Spleen (tissue), 11 donors: ENCODE data around the gene LOX. TPM values are rescaled to one million over a fixed set of nuclear protein-coding genes. Genes with fewer than 3 reads are reported as not detected.

ENCODE experiments used
- DNase-seq: peaks from one replicate; pipeline ENCODE4 v3.0.0-alpha.2; 2020
- H3K27ac ChIP-seq, 8 donors: fragments of 200-600 bp; sonication (generic) in 7 of 8; 1 replicate in 4 of 8; 2 replicates in 4 of 8; pipeline versions ENCODE4 v1.5.0 to v1.8.0; 2016 to 2021; ENCODE audit warnings: inconsistent platforms in 4 of 8, mild to moderate bottlenecking in 4 of 8, moderate library complexity in 1 of 8
- H3K27me3 ChIP-seq, 7 donors: fragments of 200-600 bp; sonication (generic) in 6 of 7; replicated peaks in 1 of 7; 1 replicate in 4 of 7; 2 replicates in 3 of 7; pipeline versions ENCODE4 v1.5.0 to v1.8.0; 2016 to 2021; ENCODE audit warnings: inconsistent platforms in 3 of 7, mild to moderate bottlenecking in 1 of 7
- H3K36me3 ChIP-seq, 6 donors: fragments of 200-600 bp; sonication (generic) in 5 of 6; 1 replicate in 4 of 6; 2 replicates in 2 of 6; pipeline versions ENCODE4 v1.5.0 to v1.8.0; 2016 to 2021; ENCODE audit warnings: inconsistent platforms in 2 of 6
- H3K4me1 ChIP-seq, 6 donors: fragments of 200-600 bp; sonication (generic) in 5 of 6; 1 replicate in 3 of 6; 2 replicates in 3 of 6; pipeline versions ENCODE4 v1.5.0 to v1.8.0; 2016 to 2021; ENCODE audit warnings: inconsistent platforms in 3 of 6
- H3K4me3 ChIP-seq, 8 donors: fragments of 200-600 bp; sonication (generic) in 7 of 8; 1 replicate in 4 of 8; 2 replicates in 4 of 8; pipeline versions ENCODE4 v1.5.0 to v1.8.0; 2016 to 2021; ENCODE audit warnings: inconsistent platforms in 4 of 8, mild to moderate bottlenecking in 4 of 8, moderate library complexity in 2 of 8
- H3K9me3 ChIP-seq, 8 donors: fragments of 200-600 bp; sonication (generic) in 7 of 8; 1 replicate in 4 of 8; 2 replicates in 4 of 8; pipeline versions ENCODE4 v1.5.0 to v1.8.0; 2016 to 2021; ENCODE audit warnings: inconsistent platforms in 4 of 8
- CTCF ChIP-seq, 11 experiments: fragments of 200-600 bp in 7 of 11; fragments of 450-650 bp in 4 of 11; sonication (generic) in 4 of 11; IDR thresholded peaks in 8 of 11; conservative IDR thresholded peaks in 3 of 11; 1 replicate in 7 of 11; 2 replicates in 4 of 11; pipeline versions ENCODE4 v1.4.0 to v1.8.0; 2016 to 2021; ENCODE audit warnings: antibody characterized with exemption in 11 of 11, inconsistent platforms in 4 of 11, mild to moderate bottlenecking in 1 of 11
- POLR2A ChIP-seq, 3 donors: fragments of 450-650 bp; IDR thresholded peaks; one replicate each; pipeline ENCODE4 v1.5.1; 2017; ENCODE audit warnings: antibody characterized with exemption in 3 of 3, mild to moderate bottlenecking in 1 of 3
- POLR2AphosphoS5 ChIP-seq, 3 donors: sonication (generic); formaldehyde crosslinking; IDR thresholded peaks; one replicate each; pipeline ENCODE4 v1.5.1; 2017; ENCODE audit warnings: antibody characterized with exemption in 3 of 3
- WGBS, 5 donors: extraction: QIAGEN DNeasy Blood & Tissue Kit in 3 of 5; methylation state at CpG; one replicate each; pipeline versions ENCODE4 v1.1.5 to v1.1.7; 2013 to 2018; 5-methylcytosine and 5-hydroxymethylcytosine counted together
- intact Hi-C: fragments of 100-400 bp; cut with DNase I; formaldehyde crosslinking; loops from one replicate; pipeline ENCODE4 v1.15.0; 2023; ENCODE audit warnings: low total_unique reads
- polyA plus RNA-seq, 3 donors: library from polyadenylated mRNA; stranded (reverse); fragments of 200-250 nt; gene quantifications; one replicate each; pipeline ENCODE4 v1.2.1, GENCODE V29; 2013
- total RNA-seq, 7 donors: library from RNA; depleted of rRNA in 3 of 7; stranded (reverse); fragments of >200 nt in 3 of 7; fragmentation: NEBNext Ultra II Directional in 4 of 7; extraction: Animal tissue kit (Norgen Biotek cat#: 25700) in 4 of 7; gene quantifications; one replicate each; pipeline versions ENCODE4 v1.1.0 to v1.2.1, GENCODE V29; 2016 to 2021
- donor health status: healthy with polysubstance abuse.
- donor health status: DM: no; HTN: no; CAD: no; lungs with moderate emphysema.
- donor health status: DM: no; HTN: no; CAD: no.
- donor health status: Bipolar disorder and iron deficiency.
- donor health status: healthy.
- donor health status: DM: no; HTN: no; CAD: no.
- donor health status: DM: yes; HTN: yes; CAD: no.

The LOX gene
- total and polyA plus RNA-seq, 10 donors = 0.96 to 17.4 (median 5.3) TPM

- Histone ChIP-seq H3K9me3 (no peaks in the 10 kb centered on the region), H3K4me1 (no peaks in the 10 kb centered on the region), H3K4me3 (no peak overlapping the region), H3K27ac (no peak overlapping the region), H3K27me3 (no peaks in the 10 kb centered on the region), H3K36me3 (peaks cover 0 to 13% (median 3%) of the 10 kb centered on the region in 6 donors)
- no peak for DNase-seq
- intact Hi-C loops = no loop called here
- WGBS, 5 donors = 57 to 77% (median 62%) methylated on average over 2 of the region's 2 CpGs
- no peak for TF ChIP-seq POLR2A (IDR thresholded peaks at IDR 0.05)
- no peak for TF ChIP-seq CTCF (IDR thresholded peaks at IDR 0.05 in 8 of 11, conservative IDR thresholded peaks at IDR 0.05 in 3 of 11)
- TF ChIP-seq POLR2AphosphoS5 (IDR thresholded peaks at IDR 0.05) = no peak
Observed at GRCh38 chr5:122035913-122036312, 42.1 kb downstream of the LOX start.

- 92 to 97% (median 95%) methylated on average over 2 of the region's 2 CpGs for WGBS, 5 donors
- Histone ChIP-seq H3K27me3 (no peaks in the 10 kb centered on the region), H3K9me3 (no peaks in the 10 kb centered on the region), H3K27ac (no peak overlapping the region), H3K4me3 (no peak overlapping the region), H3K4me1 (no peaks in the 10 kb centered on the region), H3K36me3 (peaks cover 0 to 53% (median 6%) of the 10 kb centered on the region in 6 donors)
- no peak for TF ChIP-seq POLR2AphosphoS5 (IDR thresholded peaks at IDR 0.05)
- TF ChIP-seq POLR2A (IDR thresholded peaks at IDR 0.05) = no peak
- no peak for TF ChIP-seq CTCF (IDR thresholded peaks at IDR 0.05 in 8 of 11, conservative IDR thresholded peaks at IDR 0.05 in 3 of 11)
- intact Hi-C loops = no loop called here
- DNase-seq = no peak
Observed at GRCh38 chr5:122031836-122032235, 46.2 kb downstream of the LOX start.

DNA sequence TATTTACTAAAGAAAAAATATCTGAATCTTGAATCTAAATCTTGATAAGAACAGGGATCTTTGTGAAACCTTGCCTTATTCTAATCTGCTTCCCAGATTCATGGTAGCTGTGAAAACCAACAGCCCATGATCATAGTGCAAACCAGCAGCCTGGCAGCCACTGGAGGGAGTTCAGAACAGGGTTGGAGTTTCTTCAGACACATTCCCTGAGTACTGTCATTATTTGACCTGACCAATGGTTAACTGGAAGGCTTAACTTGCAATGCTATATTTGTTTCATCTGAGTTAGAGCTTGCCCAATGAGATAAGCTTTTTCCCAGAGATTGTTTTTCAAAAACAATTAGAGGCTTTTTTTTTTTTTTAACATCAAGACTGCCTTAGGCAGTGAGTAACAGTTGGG is 47.8 kb downstream of the LOX start:
- H3K4me3 ChIP-seq = no peak overlapping the region
- intact Hi-C loops = no loop called here
- peaks cover 0 to 65% (median 9%) of the 10 kb centered on the region in 6 donors for H3K36me3 ChIP-seq

GRCh38 chr5:122029818-122030217 is 48.2 kb downstream of the LOX start:
- no peak for DNase-seq
- intact Hi-C loops = no loop called here
- peaks cover 0 to 66% (median 9%) of the 10 kb centered on the region in 6 donors for H3K36me3 ChIP-seq
- no peaks in the 10 kb centered on the region for H3K4me1 ChIP-seq
- TF ChIP-seq CTCF (IDR thresholded peaks at IDR 0.05 in 8 of 11, conservative IDR thresholded peaks at IDR 0.05 in 3 of 11) (no peak), POLR2A (IDR thresholded peaks at IDR 0.05) (no peak), POLR2AphosphoS5 (IDR thresholded peaks at IDR 0.05) (no peak)
- WGBS, 5 donors = 82 to 92% (median 87%) methylated on average over 1 of the region's 1 CpG
- no peaks in the 10 kb centered on the region for H3K27me3 ChIP-seq
- no peak overlapping the region for H3K4me3 ChIP-seq
- H3K27ac ChIP-seq = no peak overlapping the region
- H3K9me3 ChIP-seq = no peaks in the 10 kb centered on the region

More for the DNA sequence above, 47.8 kb downstream of the LOX start:
- Histone ChIP-seq H3K27me3 (no peaks in the 10 kb centered on the region), H3K9me3 (no peaks in the 10 kb centered on the region), H3K4me1 (no peaks in the 10 kb centered on the region), H3K27ac (no peak overlapping the region)
- TF ChIP-seq POLR2A (IDR thresholded peaks at IDR 0.05) (no peak), POLR2AphosphoS5 (IDR thresholded peaks at IDR 0.05) (no peak), CTCF (IDR thresholded peaks at IDR 0.05 in 8 of 11, conservative IDR thresholded peaks at IDR 0.05 in 3 of 11) (no peak)
- no peak for DNase-seq
